Amygdala (tissue), 56 donors: Measurements from ENCODE around the gene TSPAN2.

Experiments
- DNase-seq, 56 donors: peaks; one replicate each; lab custom pipeline; 2025; lab: John Stamatoyannopoulos, UW

TSPAN2 gene

DNA sequence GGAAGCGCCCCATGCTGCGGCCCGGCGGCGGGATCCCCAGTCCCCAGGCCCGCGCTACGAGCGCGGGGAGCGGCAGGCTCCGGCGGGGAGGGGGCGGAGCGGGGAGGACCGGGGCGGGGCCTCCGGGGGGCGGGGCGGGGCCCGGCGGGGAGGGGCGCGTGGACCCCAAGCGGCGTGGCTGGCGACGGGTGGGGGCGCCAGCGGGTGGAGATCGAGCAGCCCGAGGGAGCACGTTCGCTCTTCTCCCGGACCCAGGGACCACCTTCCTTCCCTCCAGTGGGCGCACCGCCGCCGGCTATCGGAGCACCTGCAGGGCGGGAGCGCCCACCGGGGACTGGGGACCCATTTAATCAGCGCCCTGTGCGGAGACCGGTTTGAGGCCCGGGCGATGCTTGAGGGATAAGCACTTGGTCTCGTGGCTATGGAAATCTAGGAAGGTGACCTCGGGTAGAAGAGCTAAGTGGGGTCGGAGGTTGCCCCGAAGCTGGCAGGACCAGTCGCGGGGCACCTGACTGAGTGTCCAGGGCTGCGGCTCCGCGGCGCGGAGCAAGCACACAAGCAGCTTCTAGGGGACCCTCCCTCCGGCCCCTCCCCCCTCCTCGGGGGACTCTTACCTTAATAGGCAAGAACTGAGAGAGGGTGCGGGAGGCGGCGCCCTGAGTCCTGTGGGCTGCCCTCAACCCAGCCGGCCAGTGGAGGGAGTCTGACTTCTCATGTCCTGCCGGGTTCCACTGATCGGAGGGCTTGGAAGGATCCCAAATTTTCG is at the start of gene TSPAN2:
Gene TSPAN2, minus strand, starts transcription at position 84 of the 766 bp plus-strand sequence. Its CDS starts 71 bp downstream, at position 13.
- peak in 3 of 56 donors; percentile 8 to 16 (median 11) for DNase-seq

DNA sequence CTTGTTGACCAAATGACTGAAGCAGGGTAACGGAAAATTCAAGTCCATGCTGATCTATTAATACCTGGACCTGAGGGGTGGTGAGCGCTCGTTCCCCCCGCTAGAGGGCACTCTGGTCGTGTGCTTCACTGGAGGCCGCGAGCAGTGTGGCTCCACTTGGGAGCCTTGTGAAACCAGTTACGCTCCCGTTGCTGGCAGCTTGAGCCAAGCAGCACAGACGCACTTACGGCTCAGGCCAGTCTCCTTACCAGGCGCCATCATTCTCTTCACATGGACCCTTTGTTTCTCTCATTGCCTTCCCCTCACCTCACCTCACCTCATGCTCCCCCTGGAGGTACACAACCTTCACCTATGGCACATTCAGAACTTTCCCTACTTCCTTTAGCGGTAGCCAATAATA is 49.7 kb upstream of the TSPAN2 start:
- DNase-seq, result peak in 54 of 56 donors; percentile 3 to 83 (median 38)

DNA sequence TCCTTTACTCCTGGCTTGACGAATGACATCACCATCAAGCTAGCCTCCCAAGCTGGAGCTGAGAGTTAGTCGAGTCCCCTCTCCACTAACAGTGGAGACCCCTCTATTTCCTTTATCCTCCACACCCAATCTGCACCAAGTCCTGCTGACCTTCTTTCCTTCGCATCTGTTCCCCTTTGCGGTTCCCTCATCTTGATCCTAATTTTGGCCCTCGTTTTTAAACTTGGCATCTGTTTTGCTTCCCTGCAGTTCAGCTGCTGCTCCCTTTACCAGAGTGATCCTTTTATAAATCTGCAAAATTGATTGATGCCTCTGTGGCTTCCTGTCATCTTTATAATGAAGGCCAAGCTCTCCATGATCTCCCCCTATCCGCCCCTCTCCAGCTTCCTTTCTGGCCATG is 49.0 kb upstream of the TSPAN2 start:
- no peak for DNase-seq

DNA sequence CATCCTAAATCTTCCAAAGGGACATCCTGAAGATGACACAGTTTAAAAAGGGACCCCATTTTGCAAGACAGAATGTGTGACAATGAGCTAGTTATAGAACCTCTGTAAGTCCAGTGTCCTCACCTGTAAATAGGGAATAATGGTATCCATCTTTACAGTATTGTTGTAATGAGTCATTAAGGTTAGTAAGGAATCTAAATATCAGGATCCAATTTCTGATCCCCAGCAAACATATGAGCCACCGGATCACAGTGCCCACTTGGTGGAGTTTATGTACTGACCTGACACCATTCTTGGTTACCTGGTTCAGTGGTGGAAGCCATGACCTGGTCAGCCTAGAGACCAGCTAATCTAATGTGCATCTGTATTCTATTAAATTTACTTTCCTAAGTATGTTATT is 47.9 kb upstream of the TSPAN2 start:
- no peak for DNase-seq

DNA sequence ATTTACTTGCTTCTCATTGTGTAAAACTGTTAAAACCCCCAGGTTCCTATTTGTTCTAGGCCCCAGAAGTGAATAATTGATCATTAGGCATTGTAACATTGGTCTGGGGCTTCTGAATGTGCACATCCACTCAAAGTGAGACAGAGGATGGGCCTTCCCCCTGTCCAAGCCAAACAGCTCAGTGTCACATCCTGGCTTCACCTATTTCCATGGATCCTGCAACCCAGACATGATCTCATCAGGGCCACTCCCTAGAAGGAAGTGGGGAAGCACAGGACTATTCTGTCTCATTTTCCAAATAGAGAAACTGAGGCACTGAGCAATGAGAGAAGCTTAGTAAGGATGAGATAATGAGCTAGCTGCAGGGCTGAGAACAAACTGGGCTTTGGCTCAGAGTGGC is 47.4 kb upstream of the TSPAN2 start:
- DNase-seq, result no peak

DNA sequence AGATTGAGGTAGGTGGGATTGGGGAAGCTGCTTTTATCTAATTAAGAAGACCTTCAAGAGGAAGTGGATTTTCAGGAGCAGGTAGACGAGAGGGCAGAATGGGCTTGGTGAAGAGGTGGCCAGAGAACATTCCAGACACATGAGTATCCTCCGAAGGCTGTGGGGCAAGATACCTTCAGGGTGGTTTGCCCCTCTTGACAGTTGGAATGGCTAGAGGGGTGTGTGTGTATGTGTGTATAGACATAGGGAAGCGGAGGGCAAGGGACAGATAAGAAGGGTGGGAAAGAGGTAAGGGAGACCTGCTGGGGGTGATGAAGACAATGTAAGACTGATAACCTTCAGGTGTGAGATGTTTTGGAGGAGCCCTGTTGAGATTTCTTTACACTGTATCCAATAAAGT is 46.8 kb upstream of the TSPAN2 start:
- DNase-seq, result no peak

DNA sequence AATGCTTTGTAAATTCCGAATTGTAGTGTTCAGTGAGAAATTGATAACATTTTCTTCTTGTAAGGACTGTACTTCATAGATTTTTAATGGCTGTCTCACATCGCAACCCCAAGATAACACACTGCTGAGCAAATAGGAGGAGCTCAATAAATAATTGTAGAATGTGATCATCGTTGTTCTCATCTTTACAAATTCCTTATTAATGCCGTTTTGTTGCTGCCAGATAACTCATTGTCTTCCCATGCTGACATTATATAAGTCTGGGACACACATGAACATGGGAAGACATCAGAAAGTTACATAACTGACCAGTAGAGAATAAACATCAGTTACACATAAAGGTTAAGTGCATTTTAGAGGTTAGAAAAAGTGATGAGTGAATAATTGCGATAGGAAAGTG is 46.4 kb upstream of the TSPAN2 start:
- DNase-seq, result no peak

DNA sequence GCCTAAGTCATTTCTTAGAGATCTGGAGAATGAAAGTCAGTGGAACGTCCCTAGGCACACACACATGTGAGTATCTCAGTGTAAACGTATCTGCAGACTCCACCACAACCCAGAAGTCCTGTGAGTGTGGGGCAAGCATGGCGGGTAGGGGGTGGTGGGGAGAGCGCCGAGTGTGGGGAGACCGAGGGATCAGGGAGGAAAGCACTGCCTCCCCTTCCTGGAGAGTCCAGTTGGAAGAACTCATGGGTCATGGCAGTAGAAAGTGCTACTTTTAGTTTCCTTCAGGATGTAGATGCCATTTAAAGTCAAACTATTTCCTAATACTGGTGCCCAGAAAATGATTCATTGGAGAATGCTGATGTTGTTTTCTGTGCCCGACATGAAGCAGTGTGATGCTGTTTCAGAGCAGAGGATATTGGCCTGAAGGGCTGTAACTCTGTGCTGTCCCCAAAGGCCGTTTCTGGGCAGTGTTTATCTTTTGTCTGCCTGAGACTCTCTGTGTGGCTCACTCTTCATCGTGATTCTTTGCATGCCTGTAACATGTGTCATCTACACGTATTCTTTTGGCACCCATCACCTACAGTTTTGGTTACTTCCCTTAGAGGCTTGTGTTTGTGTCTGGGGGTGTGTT is 45.7 kb upstream of the TSPAN2 start:
- DNase-seq, result no peak

DNA sequence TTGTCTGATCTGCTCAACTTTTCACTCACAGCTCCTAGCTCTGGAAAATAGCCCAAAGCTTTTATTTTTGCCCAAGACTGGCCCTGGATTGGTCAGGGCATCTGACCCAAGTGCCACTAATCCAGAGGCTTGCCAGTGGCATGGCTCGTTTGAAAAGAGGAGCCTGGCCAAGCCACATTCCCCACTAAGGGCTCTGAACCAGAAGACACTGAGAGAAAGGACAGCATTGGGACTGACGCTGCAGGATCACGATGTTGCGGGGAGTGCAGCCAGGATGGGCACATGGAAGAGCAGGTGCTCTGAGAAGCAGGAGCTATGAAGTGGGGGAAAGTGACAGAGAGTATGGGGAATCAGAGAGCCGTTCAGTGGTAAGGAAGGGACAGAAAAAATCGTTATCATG is 44.9 kb upstream of the TSPAN2 start:
- DNase-seq, result peak in 4 of 56 donors; percentile 6 to 42 (median 14)

DNA sequence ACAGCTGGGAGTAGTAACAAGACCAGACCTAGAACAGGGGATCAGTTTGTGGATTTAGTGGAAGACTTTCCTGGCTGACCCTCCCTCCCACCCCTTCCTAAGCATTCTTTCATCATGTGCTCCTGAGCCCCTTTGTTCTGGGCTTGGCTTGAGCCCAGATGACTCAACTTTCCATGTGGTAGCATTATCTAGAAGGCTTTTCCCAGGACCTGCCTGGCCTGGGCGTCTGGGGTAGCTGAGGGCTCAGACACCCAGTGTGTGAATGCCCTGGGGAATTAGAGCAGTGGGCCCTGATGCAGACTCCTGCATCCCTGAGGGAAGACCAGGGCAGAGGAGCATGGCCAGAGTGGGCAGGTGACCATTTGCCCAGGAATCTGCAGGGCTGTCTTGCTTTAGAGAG is 44.1 kb upstream of the TSPAN2 start:
- DNase-seq, result no peak

DNA sequence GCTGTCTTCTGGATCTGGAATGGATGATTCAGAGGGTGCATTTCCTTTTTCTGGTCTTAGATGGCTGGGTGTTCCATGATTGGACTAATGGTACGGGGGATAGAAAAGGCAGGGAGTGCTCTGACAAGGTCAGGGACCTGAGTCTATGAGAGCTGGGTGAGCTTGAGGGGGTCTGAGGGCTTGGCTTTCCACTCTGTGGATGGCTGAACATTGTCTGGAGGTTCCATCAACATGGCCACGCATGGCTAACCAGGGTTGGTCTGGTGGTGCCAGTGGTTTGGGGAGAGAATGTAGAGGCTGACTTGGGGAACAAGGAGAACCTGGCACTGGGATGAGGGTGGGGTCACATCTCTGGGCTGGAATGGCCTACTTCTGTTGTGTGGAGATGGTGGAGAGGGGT is 41.5 kb upstream of the TSPAN2 start:
- no peak for DNase-seq

DNA sequence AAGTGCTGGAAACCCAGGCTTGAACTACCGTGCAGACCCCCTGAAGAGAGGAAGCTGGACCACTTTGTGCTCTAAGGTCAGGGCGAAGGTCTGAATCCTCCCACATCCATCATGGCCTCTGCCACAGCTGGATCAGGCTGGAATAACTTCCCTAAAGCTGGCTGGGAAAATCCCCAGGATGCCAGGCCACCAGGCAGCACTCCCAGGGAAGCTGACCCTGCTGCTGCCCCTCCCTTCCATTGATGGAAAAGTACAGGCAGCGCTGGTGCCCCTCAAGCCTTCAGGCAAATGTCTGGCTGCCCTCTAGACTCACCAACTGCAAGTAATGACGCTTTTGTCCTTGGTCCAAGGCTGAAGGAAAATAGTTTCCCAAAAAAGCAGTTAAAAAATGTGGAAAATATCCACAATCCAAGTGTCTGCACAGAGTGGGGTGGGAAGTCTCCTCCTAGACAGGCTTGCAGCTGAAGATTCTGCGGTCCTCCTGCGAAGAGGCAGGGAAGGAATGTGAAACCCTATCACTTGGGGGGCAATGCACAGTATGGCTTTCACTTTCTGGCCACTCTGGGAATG is 39.9 kb upstream of the TSPAN2 start:
- DNase-seq, result no peak

DNA sequence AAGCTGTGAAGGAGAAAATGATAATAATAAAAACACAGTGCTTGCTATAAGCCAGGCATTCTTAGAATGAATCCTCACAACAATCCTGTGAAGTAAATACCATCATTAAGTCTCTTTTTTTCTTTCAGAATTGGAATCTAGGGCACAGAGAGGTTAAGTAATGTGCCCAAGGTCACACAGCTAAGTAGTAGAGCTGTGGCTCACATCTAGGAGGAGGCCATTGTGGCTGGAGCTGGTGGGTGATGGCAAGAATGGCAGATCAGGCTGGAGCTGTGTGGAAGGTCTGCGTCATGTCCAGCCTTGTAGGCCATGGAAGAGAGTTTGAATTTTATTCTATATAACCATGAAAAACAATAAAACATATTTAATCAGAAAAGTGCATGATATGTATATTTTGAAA is 38.2 kb upstream of the TSPAN2 start:
- no peak for DNase-seq

DNA sequence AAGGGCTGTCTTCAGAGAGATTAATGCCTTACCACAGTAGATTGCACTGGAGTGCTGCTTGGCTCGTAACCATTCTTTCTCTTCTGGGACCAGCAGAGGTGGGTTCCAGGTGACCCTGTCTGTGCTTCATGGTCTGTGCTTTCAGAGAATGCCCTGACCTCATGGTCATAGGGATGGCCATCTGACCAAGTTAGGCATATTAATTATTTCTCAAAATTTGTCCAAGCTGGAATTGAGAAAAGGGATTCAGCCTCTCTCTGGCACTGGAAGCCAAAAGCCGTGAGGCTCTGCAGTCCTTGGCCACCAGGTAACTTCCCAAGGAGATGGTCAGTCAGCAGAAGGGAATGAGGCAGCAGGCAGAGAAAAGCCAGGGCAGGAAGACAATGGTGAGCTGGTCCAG is 37.2 kb upstream of the TSPAN2 start:
- DNase-seq, result no peak

DNA sequence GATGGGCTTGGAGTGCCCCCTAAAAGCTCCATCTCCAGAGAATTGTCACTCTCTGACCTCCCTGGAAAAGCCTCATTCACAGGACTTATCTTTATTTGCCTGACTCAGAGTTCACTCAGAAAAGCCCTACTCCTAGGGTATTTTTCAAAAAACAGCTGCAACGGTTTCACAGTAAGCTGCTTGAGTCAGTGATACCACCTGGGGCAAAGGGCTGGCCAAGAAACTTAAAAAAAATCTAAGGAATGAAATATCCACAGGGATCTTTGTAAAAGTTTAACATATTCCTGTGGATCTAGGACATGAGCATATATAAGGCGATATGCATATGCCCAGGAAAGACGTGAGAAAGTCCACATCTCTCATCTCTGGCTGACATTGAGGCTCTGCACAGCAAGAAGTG is 33.8 kb upstream of the TSPAN2 start:
- DNase-seq, result no peak

DNA sequence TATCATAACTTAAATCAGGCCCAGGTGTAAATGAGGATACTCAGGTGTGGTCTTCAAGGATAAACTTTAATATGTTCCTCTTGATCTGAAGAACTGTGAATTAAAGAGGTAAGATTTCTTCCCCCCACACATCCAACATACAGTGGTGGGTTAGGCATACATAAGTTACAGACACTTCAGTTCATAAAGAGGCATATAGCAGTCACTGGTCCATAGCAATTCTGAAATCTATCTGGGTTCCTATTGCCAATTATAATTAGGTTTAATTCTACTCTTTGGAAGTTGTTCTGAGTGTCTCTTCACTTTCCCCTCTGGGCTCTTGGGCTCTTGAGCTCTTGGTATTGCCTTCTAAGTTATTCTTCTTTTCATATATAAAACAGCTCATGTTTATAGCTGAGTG is 32.5 kb upstream of the TSPAN2 start:
- no peak for DNase-seq

DNA sequence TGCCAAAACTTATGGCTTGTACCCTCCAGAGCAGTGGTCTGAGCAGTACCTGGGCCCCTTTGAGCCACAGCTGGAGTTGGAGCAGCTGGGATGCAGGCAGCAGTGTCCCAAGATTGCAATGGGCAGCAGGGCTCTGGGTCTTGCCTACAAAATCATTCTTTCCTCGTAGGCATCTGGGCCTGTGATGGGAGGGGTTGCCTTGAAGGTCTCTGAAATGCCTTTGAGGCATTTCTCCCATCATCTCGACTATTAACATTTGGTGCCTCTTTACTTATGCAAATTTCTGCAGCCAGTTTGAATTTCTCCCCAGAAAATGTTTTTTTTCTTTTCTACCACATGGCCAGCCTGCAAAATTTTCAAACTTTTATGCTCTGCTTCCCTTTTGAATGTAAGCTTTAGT is 31.0 kb upstream of the TSPAN2 start:
- DNase-seq, result no peak

DNA sequence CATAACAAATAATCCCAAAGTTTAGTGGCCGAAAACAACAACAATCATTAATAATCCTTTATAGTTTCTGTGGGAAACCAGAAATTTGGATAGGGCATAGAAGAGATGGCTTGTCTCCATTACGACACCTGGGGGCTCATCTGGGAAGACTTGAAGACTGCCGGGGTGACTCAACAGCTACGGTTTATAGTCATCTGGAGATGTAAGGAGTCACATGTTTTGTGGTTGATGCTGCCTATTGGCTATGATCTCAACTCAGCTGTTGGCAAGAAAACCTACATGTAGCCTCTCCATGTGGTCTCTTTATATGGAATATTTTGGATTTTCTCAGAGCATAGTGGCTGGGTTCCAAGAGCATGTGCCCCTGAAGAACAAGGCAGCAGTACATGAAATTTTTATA is 29.3 kb upstream of the TSPAN2 start:
- no peak for DNase-seq

DNA sequence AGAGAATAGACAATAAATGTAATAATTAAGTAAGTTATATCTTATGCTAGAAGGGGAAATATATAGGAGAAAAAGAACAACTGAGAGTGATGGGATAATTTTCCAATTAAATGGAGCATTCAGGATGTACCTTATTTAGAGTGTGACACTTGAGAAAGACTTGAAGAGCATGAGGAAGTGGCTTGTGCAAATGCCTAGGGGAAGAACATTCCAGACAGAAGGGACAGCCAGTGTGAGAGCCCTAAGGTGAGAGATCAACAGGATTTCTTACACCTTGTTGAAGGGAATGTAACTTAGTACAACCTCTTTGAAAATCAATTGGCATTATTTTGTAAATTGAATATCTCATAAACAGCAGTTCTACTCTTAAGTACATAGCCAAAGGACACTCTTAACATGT is 28.8 kb upstream of the TSPAN2 start:
- no peak for DNase-seq

DNA sequence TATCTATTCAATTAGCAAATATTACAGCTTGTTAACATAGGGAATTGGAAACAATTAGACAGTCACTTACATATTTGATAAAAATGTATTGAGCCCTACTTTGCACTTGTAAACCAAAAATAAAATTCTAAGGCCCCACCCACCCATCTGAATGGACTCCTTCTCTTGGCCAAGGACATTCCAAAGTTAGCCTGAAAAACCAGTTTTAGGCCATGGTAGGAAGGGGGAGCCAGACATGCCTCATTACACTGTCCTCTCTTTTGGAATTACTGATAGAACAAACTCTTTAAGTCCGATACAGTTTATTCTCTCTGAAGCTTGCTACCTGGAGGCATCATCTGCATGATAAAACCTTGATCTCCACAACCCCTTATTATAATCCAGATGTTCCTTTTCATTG is 28.0 kb upstream of the TSPAN2 start:
- DNase-seq, result no peak

DNA sequence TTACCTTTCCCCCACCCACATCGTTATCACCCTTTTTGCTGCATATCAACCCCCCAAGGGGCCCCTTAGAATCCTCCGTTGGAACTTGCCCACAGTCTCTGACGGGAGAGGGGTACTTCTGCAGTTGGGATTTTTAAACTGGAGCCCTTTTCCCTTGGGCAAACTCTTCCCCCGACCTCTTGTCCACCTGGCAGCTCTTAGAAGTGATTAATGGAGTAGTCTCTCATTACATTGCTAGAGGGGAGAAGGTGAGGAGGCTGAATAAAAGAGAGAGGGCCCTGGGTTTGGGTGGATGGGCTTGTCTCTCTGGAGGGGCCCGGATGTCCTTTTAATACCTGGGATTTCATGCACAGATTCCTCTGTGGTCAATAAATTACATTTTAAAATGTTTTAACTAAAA is 27.2 kb upstream of the TSPAN2 start:
- DNase-seq, result no peak

DNA sequence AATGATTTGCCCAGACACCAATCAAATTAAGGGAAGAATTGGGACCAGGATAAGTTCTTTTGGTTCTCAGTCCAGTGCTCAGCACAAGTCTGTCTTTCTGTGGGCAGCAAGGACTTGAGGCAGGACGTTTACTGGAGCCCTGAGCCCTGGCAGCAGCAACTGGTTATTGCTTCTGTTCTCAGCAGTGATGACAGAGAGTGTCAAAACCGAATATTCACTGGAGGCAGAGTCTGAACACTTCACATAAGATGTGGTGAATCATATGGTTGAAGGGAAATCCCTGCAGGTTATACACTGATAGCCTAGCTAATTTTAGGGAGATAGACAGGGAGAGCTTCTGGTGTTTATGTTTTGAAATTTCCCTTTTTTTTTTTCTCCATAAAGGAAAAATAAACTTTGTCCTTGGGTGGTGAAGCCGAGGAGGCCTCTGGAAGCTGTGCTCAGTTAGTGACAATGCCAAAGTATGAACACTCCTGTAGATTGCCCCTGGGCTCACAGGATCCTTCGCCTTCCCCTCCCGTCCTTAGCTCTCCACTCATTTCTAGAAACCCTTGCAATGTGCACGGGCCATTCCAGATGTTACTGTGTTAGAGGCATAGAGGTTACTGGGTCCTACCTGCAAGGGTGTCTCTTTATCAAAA is 26.3 kb upstream of the TSPAN2 start:
- no peak for DNase-seq
